ENCODE measurements around the gene TMEM244.

- TF ChIP-seq, protein P1, sequence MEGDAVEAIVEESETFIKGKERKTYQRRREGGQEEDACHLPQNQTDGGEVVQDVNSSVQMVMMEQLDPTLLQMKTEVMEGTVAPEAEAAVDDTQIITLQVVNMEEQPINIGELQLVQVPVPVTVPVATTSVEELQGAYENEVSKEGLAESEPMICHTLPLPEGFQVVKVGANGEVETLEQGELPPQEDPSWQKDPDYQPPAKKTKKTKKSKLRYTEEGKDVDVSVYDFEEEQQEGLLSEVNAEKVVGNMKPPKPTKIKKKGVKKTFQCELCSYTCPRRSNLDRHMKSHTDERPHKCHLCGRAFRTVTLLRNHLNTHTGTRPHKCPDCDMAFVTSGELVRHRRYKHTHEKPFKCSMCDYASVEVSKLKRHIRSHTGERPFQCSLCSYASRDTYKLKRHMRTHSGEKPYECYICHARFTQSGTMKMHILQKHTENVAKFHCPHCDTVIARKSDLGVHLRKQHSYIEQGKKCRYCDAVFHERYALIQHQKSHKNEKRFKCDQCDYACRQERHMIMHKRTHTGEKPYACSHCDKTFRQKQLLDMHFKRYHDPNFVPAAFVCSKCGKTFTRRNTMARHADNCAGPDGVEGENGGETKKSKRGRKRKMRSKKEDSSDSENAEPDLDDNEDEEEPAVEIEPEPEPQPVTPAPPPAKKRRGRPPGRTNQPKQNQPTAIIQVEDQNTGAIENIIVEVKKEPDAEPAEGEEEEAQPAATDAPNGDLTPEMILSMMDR (IDR thresholded peaks at IDR 0.05; ENCODE audit: borderline replicate concordance, extremely low read depth, low read length, poor library complexity, severe bottlenecking) = no peak
- TF ChIP-seq EZH2 (IDR thresholded peaks at IDR 0.05; ENCODE audit: borderline replicate concordance, low read depth, low read length, severe bottlenecking) = no peak
Measured at GRCh38 chr6:129817821-129818220, 43.3 kb downstream of the TMEM244 start.
